A549 treated with Hydrocortisone at 1 μM for 4 hours (cell line): ENCODE data around the gene COA3. TPM values are rescaled to one million over a fixed set of nuclear protein-coding genes. Genes with fewer than 3 reads are reported as not detected.

Experiments
- total RNA-seq: library from RNA; stranded (reverse); fragments of 200-300 nt; extraction: Qiagen RNA extraction; gene quantifications from 5 replicates; pipeline ENCODE4 v1.2.3, GENCODE V29; 2022

Gene COA3, protein sequence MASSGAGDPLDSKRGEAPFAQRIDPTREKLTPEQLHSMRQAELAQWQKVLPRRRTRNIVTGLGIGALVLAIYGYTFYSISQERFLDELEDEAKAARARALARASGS
- total RNA-seq, result 106 to 148 TPM (median 136 TPM) in 5 replicates

DNA sequence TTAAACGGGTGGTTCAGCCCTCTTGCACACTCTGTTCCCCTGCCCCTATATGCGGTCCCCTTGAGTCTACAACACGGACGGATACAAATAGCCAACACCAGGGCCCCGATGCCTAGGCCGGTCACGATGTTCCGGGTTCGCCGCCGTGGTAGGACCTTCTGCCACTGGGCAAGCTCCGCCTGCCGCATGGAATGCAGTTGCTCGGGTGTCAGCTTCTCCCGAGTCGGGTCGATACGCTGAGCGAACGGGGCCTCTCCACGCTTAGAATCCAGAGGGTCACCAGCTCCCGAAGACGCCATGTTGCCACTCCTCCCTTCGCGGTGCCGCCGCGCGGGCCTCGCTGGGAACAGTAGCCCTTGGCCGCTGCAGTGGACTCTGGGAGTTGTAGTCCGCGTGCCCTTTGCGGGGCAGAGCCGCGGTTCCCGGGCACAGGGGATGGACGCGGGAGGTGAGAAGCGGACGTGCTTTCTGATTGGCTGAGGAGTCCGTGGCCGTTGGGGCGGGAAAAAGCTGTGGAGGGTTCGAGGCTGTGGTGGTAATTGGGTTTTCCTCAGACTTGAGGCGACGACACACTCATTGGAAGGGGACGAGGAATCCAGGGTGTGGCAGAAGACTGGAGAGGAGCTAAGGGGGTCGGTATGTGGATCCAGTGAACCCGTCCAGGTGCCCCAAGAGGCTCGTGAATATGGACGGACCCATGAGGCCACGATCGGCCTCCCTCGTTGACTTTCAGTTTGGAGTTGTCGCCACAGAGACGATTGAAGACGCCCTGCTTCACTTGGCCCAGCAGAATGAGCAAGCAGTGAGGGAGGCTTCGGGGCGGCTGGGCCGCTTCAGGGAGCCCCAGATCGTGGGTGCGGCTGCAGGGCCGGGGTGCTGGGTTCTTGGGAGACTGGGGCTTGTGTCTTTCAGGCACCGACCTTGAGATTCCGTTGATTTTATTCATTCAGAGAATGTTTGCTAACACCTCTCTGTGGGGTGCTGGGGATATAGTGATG, at the start of gene COA3, which contains the start of gene CNTD1:
Gene COA3 (minus strand): TSS at position 322 of the 998 bp plus-strand sequence. CDS start 23 bp downstream, at position 299.
Gene CNTD1 (plus strand): TSS at position 479 of the 998 bp plus-strand sequence. CDS start 207 bp downstream, at position 686.

DNA sequence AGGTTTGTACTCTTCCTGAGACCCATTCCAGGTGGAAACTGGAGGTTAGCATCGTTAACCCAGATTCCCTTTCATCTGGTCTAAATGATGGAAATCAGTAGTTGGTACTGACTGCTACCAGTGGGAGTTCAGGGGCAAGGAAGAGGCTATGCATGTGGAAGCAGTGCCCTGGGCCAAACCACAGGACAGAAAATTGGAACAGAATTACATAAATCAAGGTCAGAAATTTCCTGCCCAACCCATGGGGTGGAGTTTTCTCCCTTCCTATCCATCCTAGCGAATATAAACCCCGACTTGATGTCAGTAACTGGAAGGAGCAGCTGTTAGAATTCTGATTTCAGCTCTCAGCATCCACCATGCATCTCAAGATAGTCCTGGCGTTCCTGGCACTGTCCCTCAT, 45.8 kb upstream of the COA3 start, which contains the start of gene AOC2:
Gene AOC2 (plus strand): TSS at position 310 of the 400 bp plus-strand sequence. CDS start 47 bp downstream, at position 357.

DNA sequence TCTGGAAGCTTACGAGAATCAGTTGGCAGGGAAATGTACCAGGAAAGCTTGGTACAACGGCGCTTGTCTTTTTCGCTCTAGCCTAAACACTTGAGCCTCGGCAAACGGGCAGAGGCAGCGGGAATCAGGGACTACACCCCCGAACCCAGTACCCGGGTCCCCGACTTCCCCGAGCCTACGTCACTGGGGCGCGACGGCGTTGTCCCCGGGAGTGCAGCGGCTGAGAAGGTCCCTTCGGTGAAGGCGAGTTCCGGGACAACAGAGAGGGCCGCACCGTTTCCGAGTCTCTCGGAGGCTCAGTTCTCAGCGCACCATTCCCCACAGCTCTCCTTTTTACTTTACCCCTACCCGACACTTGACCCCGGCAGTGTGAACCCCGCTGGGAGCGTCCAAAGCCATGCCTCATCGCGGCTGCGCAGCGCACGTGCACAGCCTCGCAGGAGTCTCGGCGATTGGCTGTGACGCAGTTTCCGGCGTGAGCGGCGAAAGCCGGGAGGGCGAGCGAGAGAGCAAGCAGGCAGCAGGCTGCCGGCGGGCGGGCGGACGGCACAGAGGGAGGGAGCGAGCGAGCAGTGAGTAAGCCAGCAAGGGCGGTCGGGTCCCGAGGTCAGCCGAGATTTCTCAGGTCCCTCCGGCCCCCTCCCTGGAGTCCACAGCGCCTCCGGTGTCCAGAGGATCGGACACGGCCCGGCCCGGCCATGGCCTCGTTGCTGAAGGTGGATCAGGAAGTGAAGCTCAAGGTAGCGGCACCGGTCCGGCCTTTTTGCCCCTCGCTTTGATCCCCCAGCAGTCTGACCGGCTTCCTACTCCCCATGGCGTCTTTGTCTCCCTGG, 34.6 kb upstream of the COA3 start, which contains the start of gene PSME3:
Gene PSME3 (plus strand): TSS at position 464 of the 833 bp plus-strand sequence. CDS start 235 bp downstream, at position 699.

DNA sequence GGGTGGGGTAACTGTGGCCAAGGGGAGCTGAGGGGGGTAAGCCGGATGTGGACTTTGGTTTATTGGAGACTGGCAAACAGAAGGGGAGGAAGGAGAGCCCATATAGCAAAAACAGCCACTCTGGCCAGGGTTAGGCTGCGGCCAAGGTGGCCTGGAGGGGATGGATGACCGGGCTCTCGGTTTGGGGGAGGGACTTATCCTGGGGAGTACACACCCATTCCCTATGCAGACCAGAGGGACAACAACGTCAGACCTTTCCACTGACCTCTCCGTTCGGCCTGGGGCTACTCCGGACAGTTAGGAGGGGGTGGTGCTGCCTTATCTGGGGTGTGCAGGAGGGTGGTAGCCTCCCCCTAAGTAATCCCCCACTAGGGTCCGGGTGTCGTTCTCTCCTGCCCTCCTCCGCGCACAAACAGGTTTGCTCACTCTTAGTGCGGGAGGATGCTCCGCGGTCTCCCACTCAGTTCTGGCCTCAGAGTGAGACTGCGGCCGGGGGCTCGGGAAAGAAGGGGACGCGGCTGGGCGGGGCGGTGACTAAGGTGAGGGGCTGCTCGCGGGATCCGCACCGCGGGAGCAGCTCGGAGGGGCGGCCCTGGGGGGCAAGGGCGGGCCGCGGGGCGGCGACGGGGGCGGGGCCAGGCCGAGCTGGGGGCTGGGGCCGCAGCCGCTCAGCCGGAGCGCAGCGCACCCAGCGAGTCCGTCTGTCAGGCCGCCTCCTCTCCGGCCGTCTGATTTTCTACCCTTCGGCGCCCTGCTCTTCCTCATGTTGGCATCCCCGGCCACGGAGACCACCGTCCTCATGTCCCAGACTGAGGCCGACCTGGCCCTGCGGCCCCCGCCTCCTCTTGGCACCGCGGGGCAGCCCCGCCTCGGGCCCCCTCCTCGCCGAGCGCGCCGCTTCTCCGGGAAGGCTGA, 18.3 kb downstream of the COA3 start, which contains the start of gene WNK4:
Gene WNK4 (plus strand): TSS at position 675 of the 915 bp plus-strand sequence. CDS start 89 bp downstream, at position 764.

DNA sequence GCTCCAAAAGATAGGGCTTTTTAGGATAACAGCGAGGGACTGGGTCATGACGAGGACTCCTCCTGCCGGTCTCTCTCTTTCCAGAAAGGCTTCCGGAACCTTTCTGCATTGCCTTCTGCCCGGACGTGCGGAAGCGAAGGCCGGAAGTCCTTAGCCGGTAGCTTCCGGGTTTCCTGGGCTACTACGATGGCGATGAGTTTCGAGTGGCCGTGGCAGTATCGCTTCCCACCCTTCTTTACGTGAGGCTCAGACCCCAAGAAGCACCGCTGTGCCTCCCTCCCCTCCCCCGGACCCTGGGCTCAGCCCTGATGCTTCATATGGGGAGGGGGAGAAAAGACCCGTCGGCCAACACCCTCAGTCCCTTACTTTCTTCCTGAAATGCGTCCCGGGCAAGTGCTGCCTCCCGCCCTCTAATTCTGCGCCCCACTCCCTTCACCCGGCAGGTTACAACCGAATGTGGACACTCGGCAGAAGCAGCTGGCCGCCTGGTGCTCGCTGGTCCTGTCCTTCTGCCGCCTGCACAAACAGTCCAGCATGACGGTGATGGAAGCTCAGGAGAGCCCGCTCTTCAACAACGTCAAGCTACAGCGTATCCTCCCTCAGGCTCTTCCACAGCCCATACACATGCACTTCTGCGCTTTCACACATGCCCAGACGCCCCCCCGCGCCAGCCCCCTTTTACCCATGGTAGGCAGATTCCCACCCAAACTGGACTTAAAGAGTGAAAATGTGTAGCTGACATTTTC, 25.0 kb downstream of the COA3 start, which contains the start of gene VPS25:
Gene VPS25 (plus strand): TSS at position 160 of the 746 bp plus-strand sequence. CDS start 27 bp downstream, at position 187.

DNA sequence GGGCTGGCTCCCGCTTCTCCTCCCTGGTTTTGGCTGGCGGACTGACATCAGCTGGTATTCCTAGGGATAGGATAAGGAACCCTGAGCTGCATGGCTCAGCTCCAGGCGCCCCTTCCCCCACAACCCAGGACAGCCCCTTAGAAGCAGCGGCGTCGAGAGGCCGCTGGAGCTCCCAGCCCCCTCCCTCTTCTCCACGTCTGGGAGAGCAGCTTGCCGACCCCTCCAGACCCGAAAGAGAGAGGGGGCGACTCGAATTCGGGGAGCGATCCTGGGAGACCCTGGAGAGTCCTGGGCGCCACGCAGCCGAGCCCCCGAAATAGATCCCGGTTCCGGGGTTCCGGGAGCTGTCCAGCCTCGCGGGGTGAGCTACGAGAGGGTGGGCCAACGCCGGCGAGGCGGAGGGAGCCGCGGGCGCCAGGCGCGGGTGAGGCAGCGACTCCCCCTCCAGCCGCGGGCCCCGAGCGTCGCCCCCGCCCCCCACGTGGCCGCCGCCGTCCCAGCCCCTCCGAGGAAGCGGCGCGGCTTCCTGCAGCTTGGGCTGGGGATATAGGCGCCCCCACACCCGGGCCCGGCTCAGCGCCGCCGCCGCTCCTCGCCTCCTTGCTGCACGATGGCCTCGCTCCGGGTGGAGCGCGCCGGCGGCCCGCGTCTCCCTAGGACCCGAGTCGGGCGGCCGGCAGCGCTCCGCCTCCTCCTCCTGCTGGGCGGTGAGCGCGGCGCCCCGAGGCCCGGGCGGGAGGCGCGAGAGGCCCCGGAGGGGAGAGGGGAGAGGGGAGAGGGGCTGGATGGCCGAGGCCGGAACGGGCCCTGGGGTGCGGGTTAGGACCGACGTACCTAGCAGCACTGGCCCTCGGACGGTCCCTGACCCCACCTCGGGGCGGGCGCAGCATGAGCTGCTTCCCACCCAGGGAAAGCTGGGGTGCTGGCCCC, 37.6 kb downstream of the COA3 start, which contains the start of gene RAMP2:
Gene RAMP2 (plus strand): TSS at position 576 of the 930 bp plus-strand sequence. CDS start 35 bp downstream, at position 611.

Other genes starting within 250 kb of the COA3 start
- gene HSD17B1, start 245.8 kb downstream of the COA3 start, total RNA-seq, result 0.51 to 1.6 TPM (median 1.3 TPM) in 5 replicates
- 112 to 132 TPM (median 119 TPM) in 5 replicates for gene COASY, start 236.6 kb downstream of the COA3 start, total RNA-seq
- gene MLX, start 231.6 kb downstream of the COA3 start, total RNA-seq, result 62.1 to 64.0 TPM (median 63.3 TPM) in 5 replicates
- gene PSMC3IP, start 221.0 kb downstream of the COA3 start, total RNA-seq, result 30.1 to 35.0 TPM (median 31.2 TPM) in 5 replicates
- 23.7 to 35.2 TPM (median 27.9 TPM) in 5 replicates for gene RETREG3, start 189.3 kb downstream of the COA3 start, total RNA-seq
- 133 to 144 TPM (median 140 TPM) in 5 replicates for gene TUBG1, start 189.0 kb downstream of the COA3 start, total RNA-seq
- 17.1 to 23.8 TPM (median 20.7 TPM) in 5 replicates for gene TUBG2, start 139.4 kb downstream of the COA3 start, total RNA-seq
- gene PLEKHH3, start 121.7 kb downstream of the COA3 start, total RNA-seq, result 11.6 to 16.4 TPM (median 16.0 TPM) in 5 replicates
- 0.28 to 0.36 TPM (median 0.32 TPM) in 5 replicates for gene CCR10, start 116.9 kb downstream of the COA3 start, total RNA-seq
- gene CNTNAP1, start 116.2 kb downstream of the COA3 start, total RNA-seq, result 4.7 to 5.9 TPM (median 5.5 TPM) in 5 replicates
- gene EZH1, start 53.7 kb downstream of the COA3 start, total RNA-seq, result 8.2 to 12.3 TPM (median 11.9 TPM) in 5 replicates
- 0.75 to 1.2 TPM (median 1.0 TPM) in 5 replicates for gene RAMP2, start 37.5 kb downstream of the COA3 start, total RNA-seq
- 121 to 127 TPM (median 125 TPM) in 5 replicates for gene VPS25, start 25.3 kb downstream of the COA3 start, total RNA-seq
- 1.0 to 1.7 TPM (median 1.2 TPM) in 5 replicates for gene WNK4, start 18.1 kb downstream of the COA3 start, total RNA-seq
- gene CNTD1, start 157 bp upstream of the COA3 start, total RNA-seq, result 0.09 to 0.17 TPM (median 0.13 TPM) in 3 of 5 replicates, not detected in the others
- gene BECN1, start 25.6 kb upstream of the COA3 start, total RNA-seq, result 72.3 to 106 TPM (median 77.4 TPM) in 5 replicates
- 222 to 326 TPM (median 227 TPM) in 5 replicates for gene PSME3, start 34.7 kb upstream of the COA3 start, total RNA-seq
- gene AOC2, start 45.9 kb upstream of the COA3 start, total RNA-seq, result 1.6 to 2.4 TPM (median 2.0 TPM) in 5 replicates
- gene AOC3, start 52.5 kb upstream of the COA3 start, total RNA-seq, result 1.1 to 2.1 TPM (median 1.4 TPM) in 5 replicates
- gene G6PC1, start 102.1 kb upstream of the COA3 start, total RNA-seq, result 0.14 TPM in 1 of 5 replicates, not detected in the others
- 52.7 to 63.5 TPM (median 56.9 TPM) in 5 replicates for gene AARSD1, start 165.8 kb upstream of the COA3 start, total RNA-seq
- gene PTGES3L, start 181.4 kb upstream of the COA3 start, total RNA-seq, result 0.95 to 1.4 TPM (median 1.1 TPM) in 5 replicates
- 19.7 to 22.3 TPM (median 21.1 TPM) in 5 replicates for gene RUNDC1, start 181.9 kb upstream of the COA3 start, total RNA-seq
- gene RPL27, start 199.7 kb upstream of the COA3 start, total RNA-seq, result 2,950 to 3,217 TPM (median 3,086 TPM) in 5 replicates
- 15.8 to 21.1 TPM (median 18.4 TPM) in 5 replicates for gene IFI35, start 208.1 kb upstream of the COA3 start, total RNA-seq
- 230 to 245 TPM (median 244 TPM) in 5 replicates for gene VAT1, start 223.7 kb upstream of the COA3 start, total RNA-seq
- gene RND2, start 226.5 kb upstream of the COA3 start, total RNA-seq, result 0.07 to 0.22 TPM (median 0.15 TPM) in 5 replicates